HepG2 (cell line): Measurements from ENCODE around the gene TNFAIP2. TPM values are rescaled to one million over a fixed set of nuclear protein-coding genes. Genes with fewer than 3 reads are reported as not detected.

ENCODE experiments used
- ARHGAP35 ChIP-seq: sonication (generic); formaldehyde crosslinking; IDR thresholded peaks from 2 replicates; pipeline ENCODE4 v1.9.0; 2022; ENCODE audit warnings: mild to moderate bottlenecking, inconsistent platforms, moderate library complexity, missing genetic modification reagents, borderline replicate concordance
- BORCS8-MEF2B ChIP-seq: sonication (generic); formaldehyde crosslinking; IDR thresholded peaks from 2 replicates; pipeline ENCODE4 v1.8.0; 2022; ENCODE audit warnings: mild to moderate bottlenecking, missing genetic modification reagents
- CENPX ChIP-seq: sonication (generic); formaldehyde crosslinking; IDR thresholded peaks from 2 replicates; pipeline ENCODE4 v1.9.0; 2021; ENCODE audit warnings: mild to moderate bottlenecking, missing genetic modification reagents, moderate library complexity
- ETS1 ChIP-seq: sonication (generic); formaldehyde crosslinking; IDR thresholded peaks from 2 replicates; pipeline ENCODE4 v1.4.0; 2020; ENCODE audit warnings: missing genetic modification reagents
- JUNB ChIP-seq: sonication (generic); formaldehyde crosslinking; IDR thresholded peaks from 2 replicates; pipeline ENCODE4 v1.8.0; 2022; ENCODE audit warnings: missing genetic modification reagents, mild to moderate bottlenecking, borderline replicate concordance
- MYPOP ChIP-seq: sonication (generic); formaldehyde crosslinking; IDR thresholded peaks from 2 replicates; pipeline ENCODE4 v1.8.1; 2023; ENCODE audit warnings: mild to moderate bottlenecking, moderate library complexity, missing genetic modification reagents
- NKX3-1 ChIP-seq: sonication (generic); formaldehyde crosslinking; IDR thresholded peaks from 2 replicates; pipeline ENCODE4 v1.5.0; 2020; ENCODE audit warnings: missing genetic modification reagents
- POLR2G ChIP-seq: fragments of 200-400 bp; formaldehyde crosslinking; IDR thresholded peaks from 2 replicates; pipeline ENCODE4 v1.6.1; 2018; ENCODE audit warnings: mild to moderate bottlenecking, low read depth, low read length, moderate library complexity
- SAFB2 ChIP-seq: sonication (generic); formaldehyde crosslinking; IDR thresholded peaks from 2 replicates; pipeline ENCODE4 v1.5.1; 2020; ENCODE audit warnings: missing genetic modification reagents, low read depth, mild to moderate bottlenecking, borderline replicate concordance
- SALL2 ChIP-seq: sonication (generic); formaldehyde crosslinking; IDR thresholded peaks from 2 replicates; pipeline ENCODE4 v1.8.1; 2023; ENCODE audit warnings: mild to moderate bottlenecking, missing genetic modification reagents, inconsistent platforms
- ZNF367 ChIP-seq: sonication (generic); formaldehyde crosslinking; IDR thresholded peaks from 2 replicates; pipeline ENCODE4 v1.4.0; 2020; ENCODE audit warnings: missing genetic modification reagents, borderline replicate concordance
- ZNF644 ChIP-seq: IDR thresholded peaks from 2 replicates; pipeline ENCODE4 v1.6.1; 2016; ENCODE audit warnings: low read depth
- ZNF770 ChIP-seq: sonication (generic); formaldehyde crosslinking; IDR thresholded peaks from 2 replicates; pipeline ENCODE4 v1.5.0; 2020; ENCODE audit warnings: mild to moderate bottlenecking, missing genetic modification reagents
- ZNF788 ChIP-seq: sonication (generic); formaldehyde crosslinking; IDR thresholded peaks from 2 replicates; pipeline ENCODE4 v1.5.0; 2020; ENCODE audit warnings: mild to moderate bottlenecking, missing genetic modification reagents, borderline replicate concordance
- ZSCAN9 ChIP-seq: IDR thresholded peaks from 2 replicates; pipeline ENCODE4 v1.6.1; 2016; ENCODE audit warnings: borderline replicate concordance
- polyA plus RNA-seq, 8 experiments: library from polyadenylated mRNA; depleted of rRNA in 3 of 8; stranded (reverse) in 7 of 8; unstranded in 1 of 8; fragments of >200 nt; fragmentation: Illumina TruSeq in 4 of 8; extraction: Trizol in 4 of 8; gene quantifications; 2 replicates each; pipeline versions ENCODE4 v1.2.1 to v1.2.3, GENCODE V29; 2011 to 2016; ENCODE audit warnings: low read depth in 4 of 8, missing spikeins in 1 of 8, mixed read lengths in 1 of 8; ENCODE audit not compliant: insufficient read depth in 1 of 8
- total RNA-seq, 5 experiments: library from RNA; depleted of rRNA; stranded (reverse); fragments of >200 nt; fragmentation: Illumina TruSeq; extraction: Trizol; gene quantifications; 2 replicates each; pipeline ENCODE4 v1.2.3, GENCODE V29; 2016; ENCODE audit warnings: low read depth in 1 of 5
- TF ChIP-seq, protein P1 (sequence below): IDR thresholded peaks from 2 replicates; pipeline ENCODE4 v1.6.1; 2012; ENCODE audit warnings: low read length, improper control_type of control experiment
- TF ChIP-seq, protein P2 (sequence below), 2 experiments: IDR thresholded peaks; 2 replicates each; pipeline ENCODE4 v1.6.1; 2011 to 2012; ENCODE audit warnings: low read length in 2 of 2, borderline replicate concordance in 1 of 2, low read depth in 1 of 2, mild to moderate bottlenecking in 1 of 2, moderate library complexity in 1 of 2

The TNFAIP2 gene
- total and polyA plus RNA-seq, 2 of the 13 experiments (the other 11 are each of a cell fraction or from before 2014, with no cell fraction given) = 0.46 to 1.5 TPM

- TF ChIP-seq ETS1 (CRISPR knock-in tag) (no peak), ZNF788 (CRISPR knock-in tag) (no peak), ZNF644 (CRISPR knock-in tag) (no peak), ZSCAN9 (CRISPR knock-in tag) (no peak), ZNF367 (CRISPR knock-in tag) (no peak), SAFB2 (CRISPR knock-in tag) (no peak), ZNF770 (CRISPR knock-in tag) (no peak; the same call in 1 of the 2 replicates), JUNB (CRISPR knock-in tag) (no peak), MYPOP (CRISPR knock-in tag) (peak; percentile 84; the same call in 1 of the 2 replicates), SALL2 (CRISPR knock-in tag) (peak; percentile 56; the same call in 1 of the 2 replicates), NKX3-1 (CRISPR knock-in tag) (no peak), ARHGAP35 (CRISPR knock-in tag) (no peak), BORCS8-MEF2B (CRISPR knock-in tag) (no peak), CENPX (CRISPR knock-in tag) (no peak), POLR2G (no peak)
- TF ChIP-seq, protein P1, sequence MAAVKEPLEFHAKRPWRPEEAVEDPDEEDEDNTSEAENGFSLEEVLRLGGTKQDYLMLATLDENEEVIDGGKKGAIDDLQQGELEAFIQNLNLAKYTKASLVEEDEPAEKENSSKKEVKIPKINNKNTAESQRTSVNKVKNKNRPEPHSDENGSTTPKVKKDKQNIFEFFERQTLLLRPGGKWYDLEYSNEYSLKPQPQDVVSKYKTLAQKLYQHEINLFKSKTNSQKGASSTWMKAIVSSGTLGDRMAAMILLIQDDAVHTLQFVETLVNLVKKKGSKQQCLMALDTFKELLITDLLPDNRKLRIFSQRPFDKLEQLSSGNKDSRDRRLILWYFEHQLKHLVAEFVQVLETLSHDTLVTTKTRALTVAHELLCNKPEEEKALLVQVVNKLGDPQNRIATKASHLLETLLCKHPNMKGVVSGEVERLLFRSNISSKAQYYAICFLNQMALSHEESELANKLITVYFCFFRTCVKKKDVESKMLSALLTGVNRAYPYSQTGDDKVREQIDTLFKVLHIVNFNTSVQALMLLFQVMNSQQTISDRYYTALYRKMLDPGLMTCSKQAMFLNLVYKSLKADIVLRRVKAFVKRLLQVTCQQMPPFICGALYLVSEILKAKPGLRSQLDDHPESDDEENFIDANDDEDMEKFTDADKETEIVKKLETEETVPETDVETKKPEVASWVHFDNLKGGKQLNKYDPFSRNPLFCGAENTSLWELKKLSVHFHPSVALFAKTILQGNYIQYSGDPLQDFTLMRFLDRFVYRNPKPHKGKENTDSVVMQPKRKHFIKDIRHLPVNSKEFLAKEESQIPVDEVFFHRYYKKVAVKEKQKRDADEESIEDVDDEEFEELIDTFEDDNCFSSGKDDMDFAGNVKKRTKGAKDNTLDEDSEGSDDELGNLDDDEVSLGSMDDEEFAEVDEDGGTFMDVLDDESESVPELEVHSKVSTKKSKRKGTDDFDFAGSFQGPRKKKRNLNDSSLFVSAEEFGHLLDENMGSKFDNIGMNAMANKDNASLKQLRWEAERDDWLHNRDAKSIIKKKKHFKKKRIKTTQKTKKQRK = no peak
- TF ChIP-seq, protein P2, sequence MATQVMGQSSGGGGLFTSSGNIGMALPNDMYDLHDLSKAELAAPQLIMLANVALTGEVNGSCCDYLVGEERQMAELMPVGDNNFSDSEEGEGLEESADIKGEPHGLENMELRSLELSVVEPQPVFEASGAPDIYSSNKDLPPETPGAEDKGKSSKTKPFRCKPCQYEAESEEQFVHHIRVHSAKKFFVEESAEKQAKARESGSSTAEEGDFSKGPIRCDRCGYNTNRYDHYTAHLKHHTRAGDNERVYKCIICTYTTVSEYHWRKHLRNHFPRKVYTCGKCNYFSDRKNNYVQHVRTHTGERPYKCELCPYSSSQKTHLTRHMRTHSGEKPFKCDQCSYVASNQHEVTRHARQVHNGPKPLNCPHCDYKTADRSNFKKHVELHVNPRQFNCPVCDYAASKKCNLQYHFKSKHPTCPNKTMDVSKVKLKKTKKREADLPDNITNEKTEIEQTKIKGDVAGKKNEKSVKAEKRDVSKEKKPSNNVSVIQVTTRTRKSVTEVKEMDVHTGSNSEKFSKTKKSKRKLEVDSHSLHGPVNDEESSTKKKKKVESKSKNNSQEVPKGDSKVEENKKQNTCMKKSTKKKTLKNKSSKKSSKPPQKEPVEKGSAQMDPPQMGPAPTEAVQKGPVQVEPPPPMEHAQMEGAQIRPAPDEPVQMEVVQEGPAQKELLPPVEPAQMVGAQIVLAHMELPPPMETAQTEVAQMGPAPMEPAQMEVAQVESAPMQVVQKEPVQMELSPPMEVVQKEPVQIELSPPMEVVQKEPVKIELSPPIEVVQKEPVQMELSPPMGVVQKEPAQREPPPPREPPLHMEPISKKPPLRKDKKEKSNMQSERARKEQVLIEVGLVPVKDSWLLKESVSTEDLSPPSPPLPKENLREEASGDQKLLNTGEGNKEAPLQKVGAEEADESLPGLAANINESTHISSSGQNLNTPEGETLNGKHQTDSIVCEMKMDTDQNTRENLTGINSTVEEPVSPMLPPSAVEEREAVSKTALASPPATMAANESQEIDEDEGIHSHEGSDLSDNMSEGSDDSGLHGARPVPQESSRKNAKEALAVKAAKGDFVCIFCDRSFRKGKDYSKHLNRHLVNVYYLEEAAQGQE (IDR thresholded peaks at IDR 0.05; ENCODE audit: borderline replicate concordance in 1 of 2, low read depth in 1 of 2, low read length in 2 of 2) = peak; percentile 38 to 66
These were observed 3.6 kb downstream of the TNFAIP2 start (continued) for GRCh38 chr14:103126873-103127304.
